ENCODE results near the gene DHH. TPM values are rescaled to one million over a fixed set of nuclear protein-coding genes. Genes with fewer than 3 reads are reported as not detected.
"Not testable (repeated sequence)": the region's sequence is repeated elsewhere in the genome, so short reads cannot be mapped to it uniquely, and the experiment has no call there.

DHH gene
- polyA plus RNA-seq (ENCODE audit: low read depth in 6 of 6) = not detected

- H3K36me3 Mint-ChIP-seq = peaks cover 0 to 16% of the 10 kb centered on the region in 2 donors
- H3K4me3 Mint-ChIP-seq = peak within 1 kb of the TSS; percentile 15 to 81 (median 44)
- no peak for DNase-seq
- peaks cover 44 to 57% (median 54%) of the 10 kb centered on the region in 3 donors for H3K27me3 Mint-ChIP-seq
- ATAC-seq (ENCODE audit: low read depth in 2 of 2) = peak; percentile 17 to 24
- H3K9me3 Mint-ChIP-seq = no peaks in the 10 kb centered on the region
- H3K4me1 Mint-ChIP-seq = peaks cover 32 to 48% (median 45%) of the 10 kb centered on the region in 3 donors
- H3K27ac Mint-ChIP-seq = peak within 1 kb of the TSS in 4 of 6 donors; percentile 27 to 70 (median 66)
Observed at GRCh38 chr12:49094160-49094974, at the start of gene DHH. Gene DHH, minus strand, starts transcription at chr12:49094801. Its CDS starts 289 bp downstream, at chr12:49094512.

GRCh38 chr12:49144384-49144783, 49.8 kb upstream of the DHH start:
- Mint-ChIP-seq H3K4me1 (no peaks in the 10 kb centered on the region), H3K36me3 (peaks cover 6 to 8% of the 10 kb centered on the region in 2 donors), H3K4me3 (no peak overlapping the region), H3K27ac (no peak overlapping the region), H3K27me3 (no peaks in the 10 kb centered on the region), H3K9me3 (no peaks in the 10 kb centered on the region)
- no peak for ATAC-seq (ENCODE audit: low read depth in 2 of 2)
- no peak for DNase-seq

- ATAC-seq (ENCODE audit: low read depth in 2 of 2) = no peak
- peaks cover 0 to 3% (median under 1%) of the 10 kb centered on the region in 3 donors for H3K4me1 Mint-ChIP-seq
- no peaks in the 10 kb centered on the region for H3K27me3 Mint-ChIP-seq
- H3K4me3 Mint-ChIP-seq = no peak overlapping the region
- H3K36me3 Mint-ChIP-seq = no peaks in the 10 kb centered on the region
- H3K9me3 Mint-ChIP-seq = no peaks in the 10 kb centered on the region
- H3K27ac Mint-ChIP-seq = no peak overlapping the region
- no peak for DNase-seq
Observed at GRCh38 chr12:49138999-49139398, 44.4 kb upstream of the DHH start.

- ATAC-seq (ENCODE audit: low read depth in 2 of 2) (no peak), DNase-seq (no peak)
- no peak overlapping the region for H3K27ac Mint-ChIP-seq
- no peaks in the 10 kb centered on the region for H3K36me3 Mint-ChIP-seq
- H3K27me3 Mint-ChIP-seq = no peaks in the 10 kb centered on the region
- H3K4me3 Mint-ChIP-seq = no peak overlapping the region
- H3K9me3 Mint-ChIP-seq = no peaks in the 10 kb centered on the region
- H3K4me1 Mint-ChIP-seq = peaks cover 0 to 3% (median 3%) of the 10 kb centered on the region in 3 donors
Observed at GRCh38 chr12:49138587-49138986, 44.0 kb upstream of the DHH start.

GRCh38 chr12:49137476-49137875, 42.9 kb upstream of the DHH start:
- Mint-ChIP-seq H3K27me3 (no peaks in the 10 kb centered on the region), H3K36me3 (no peaks in the 10 kb centered on the region), H3K4me3 (peak overlapping the region in 1 of 8 donors; percentile 24), H3K27ac (no peak overlapping the region), H3K4me1 (peaks cover 0 to 10% (median 3%) of the 10 kb centered on the region in 3 donors), H3K9me3 (no peaks in the 10 kb centered on the region)
- ATAC-seq (ENCODE audit: low read depth in 2 of 2) = no peak
- no peak for DNase-seq

- peak overlapping the region in 1 of 6 donors; percentile 65 for H3K27ac Mint-ChIP-seq
- H3K27me3 Mint-ChIP-seq; DNase-seq; ATAC-seq (ENCODE audit: low read depth in 2 of 2); H3K9me3 Mint-ChIP-seq; H3K36me3 Mint-ChIP-seq: not testable (repeated sequence)
- H3K4me3 Mint-ChIP-seq = peak overlapping the region in 2 of 8 donors; percentile 24 to 59
- peaks cover 4 to 15% (median 6%) of the 10 kb centered on the region in 3 donors for H3K4me1 Mint-ChIP-seq
Observed at GRCh38 chr12:49136997-49137396, 42.4 kb upstream of the DHH start.

GRCh38 chr12:49133590-49133989, 39.0 kb upstream of the DHH start:
- peaks cover 26 to 40% (median 29%) of the 10 kb centered on the region in 3 donors for H3K4me1 Mint-ChIP-seq
- H3K27me3 Mint-ChIP-seq = no peaks in the 10 kb centered on the region
- H3K36me3 Mint-ChIP-seq = peaks cover 0 to 10% of the 10 kb centered on the region in 2 donors
- H3K27ac Mint-ChIP-seq = peak overlapping the region in 2 of 6 donors; percentile 5 to 23
- ATAC-seq (ENCODE audit: low read depth in 2 of 2) = no peak
- DNase-seq = no peak
- no peaks in the 10 kb centered on the region for H3K9me3 Mint-ChIP-seq
- H3K4me3 Mint-ChIP-seq = peak overlapping the region in 2 of 8 donors; percentile 5 to 10

GRCh38 chr12:49133014-49133413, 38.4 kb upstream of the DHH start:
- ATAC-seq (ENCODE audit: low read depth in 2 of 2) (no peak), DNase-seq (no peak)
- H3K4me3 Mint-ChIP-seq = peak overlapping the region in 2 of 8 donors; percentile 29 to 100
- H3K9me3 Mint-ChIP-seq = no peaks in the 10 kb centered on the region
- no peaks in the 10 kb centered on the region for H3K27me3 Mint-ChIP-seq
- peaks cover 26 to 43% (median 29%) of the 10 kb centered on the region in 3 donors for H3K4me1 Mint-ChIP-seq
- H3K36me3 Mint-ChIP-seq = peaks cover 0 to 12% of the 10 kb centered on the region in 2 donors
- H3K27ac Mint-ChIP-seq = peak overlapping the region in 1 of 6 donors; percentile 35

GRCh38 chr12:49131894-49132461, 37.4 kb upstream of the DHH start:
- H3K27me3 Mint-ChIP-seq = no peaks in the 10 kb centered on the region
- DNase-seq (no peak), ATAC-seq (ENCODE audit: low read depth in 2 of 2) (no peak)
- peak overlapping the region; percentile 81 to 100 (median 92) for H3K4me3 Mint-ChIP-seq
- no peaks in the 10 kb centered on the region for H3K9me3 Mint-ChIP-seq
- peaks cover 26 to 49% (median 36%) of the 10 kb centered on the region in 3 donors for H3K4me1 Mint-ChIP-seq
- peak overlapping the region; percentile 70 to 97 (median 94) for H3K27ac Mint-ChIP-seq
- H3K36me3 Mint-ChIP-seq = peaks cover 0 to 22% of the 10 kb centered on the region in 2 donors

GRCh38 chr12:49131051-49131893, 36.7 kb upstream of the DHH start, which contains the start of gene TUBA1B:
Gene TUBA1B, minus strand, starts transcription at chr12:49131395. Its CDS starts 95 bp downstream, at chr12:49131300.
- peaks cover 0 to 25% of the 10 kb centered on the region in 2 donors for H3K36me3 Mint-ChIP-seq
- H3K4me3 Mint-ChIP-seq = peak within 1 kb of the TSS; percentile 95 to 100 (median 98)
- H3K4me1 Mint-ChIP-seq = peaks cover 25 to 50% (median 40%) of the 10 kb centered on the region in 3 donors
- peak within 1 kb of the TSS; percentile 95 to 99 (median 99) for H3K27ac Mint-ChIP-seq
- DNase-seq (peak; percentile 93), ATAC-seq (ENCODE audit: low read depth in 2 of 2) (peak; percentile 79)
- no peaks in the 10 kb centered on the region for H3K27me3 Mint-ChIP-seq
- H3K9me3 Mint-ChIP-seq = no peaks in the 10 kb centered on the region

- peak; percentile 94 for DNase-seq
- Mint-ChIP-seq H3K36me3 (peaks cover 0 to 25% of the 10 kb centered on the region in 2 donors), H3K4me3 (peak overlapping the region; percentile 95 to 100 (median 98)), H3K27me3 (no peaks in the 10 kb centered on the region), H3K27ac (peak overlapping the region; percentile 95 to 99 (median 99)), H3K4me1 (peaks cover 23 to 50% (median 40%) of the 10 kb centered on the region in 3 donors), H3K9me3 (no peaks in the 10 kb centered on the region)
- ATAC-seq (ENCODE audit: low read depth in 2 of 2) = peak; percentile 62 to 63
Observed at GRCh38 chr12:49130151-49131050, 35.8 kb upstream of the DHH start.

Data from naive B cell (primary cell).